K562 (cell line): ENCODE data around the gene COL8A2. TPM values are rescaled to one million over a fixed set of nuclear protein-coding genes. Genes with fewer than 3 reads are reported as not detected.

Experiments used
- ATAC-seq: fragments of 200-7000 bp; cut with Tn5 transposase; 3 replicates; pipeline ENCODE4 v1.9.1; 2020; ENCODE audit warnings: moderate library complexity
- BruUV-seq: library from RNA; stranded (reverse); fragments of 400-500 nt; replicated peaks from 2 replicates; lab custom pipeline; 2021; lab: Mats Ljungman, UMichigan
- CTCF ChIA-PET: fragments of 300-600 bp; formaldehyde crosslinking; extraction: SDS; loops from one replicate; lab custom pipeline; 2021; ENCODE audit warnings: low intra/inter-chr PET ratio; lab: Yijun Ruan, JAX
- POLR2A ChIA-PET: fragments of 300-600, 350-650 bp; sonication (Branson Sonifier 250); formaldehyde crosslinking; extraction: SDS; loops from one replicate; lab custom pipeline; 2021; ENCODE audit warnings: antibody characterized with exemption, inconsistent platforms; lab: Yijun Ruan, JAX
- DNase-seq, 4 experiments: peaks; one replicate each; pipeline versions ENCODE4 v3.0.0 to v3.0.0-alpha.2; 2011 to 2018; ENCODE audit warnings: low spot score in 3 of 4, mixed read lengths in 3 of 4; ENCODE audit errors: extremely low read depth in 1 of 4
- FAIRE-seq: peaks from 2 replicates; lab custom pipeline; 2011; peaks lifted over from hg19 to GRCh38; lab: Jason Lieb, UNC
- H2AFZ ChIP-seq: 2 replicates; pipeline ENCODE4 v1.6.0; 2011; ENCODE audit warnings: low read depth, low read length, control low read depth, inconsistent platforms
- H3K27ac ChIP-seq: fragments of 200-600 bp; 3 replicates; pipeline ENCODE4 v1.8.0; 2011; ENCODE audit warnings: low read depth, mild to moderate bottlenecking, control low read depth, inconsistent platforms, low read length, moderate library complexity, mixed read lengths; ENCODE audit errors: extremely low read depth
- H3K27me3 ChIP-seq, 2 experiments: fragments of 300-600 bp in 1 of 2; 2 replicates in 1 of 2; 3 replicates in 1 of 2; pipeline versions ENCODE4 v1.6.0 to v1.8.0; 2011; ENCODE audit warnings: inconsistent platforms in 2 of 2, low read length in 2 of 2, mild to moderate bottlenecking in 1 of 2, mixed read lengths in 1 of 2, moderate library complexity in 1 of 2; ENCODE audit not compliant: control insufficient read depth in 2 of 2, insufficient read depth in 2 of 2
- H3K36me3 ChIP-seq: fragments of 300-600 bp; 3 replicates; pipeline ENCODE4 v1.8.0; 2011; ENCODE audit warnings: mild to moderate bottlenecking, low read length, inconsistent platforms; ENCODE audit not compliant: control insufficient read depth, insufficient read depth
- H3K4me1 ChIP-seq, 2 experiments: fragments of 200-600 bp in 1 of 2; replicated peaks in 1 of 2; 2 replicates in 1 of 2; 3 replicates in 1 of 2; pipeline versions ENCODE4 v1.5.1 to v1.8.0; 2011; ENCODE audit warnings: inconsistent platforms in 2 of 2, low read length in 2 of 2, mild to moderate bottlenecking in 1 of 2, mixed read lengths in 1 of 2, moderate library complexity in 1 of 2; ENCODE audit not compliant: control insufficient read depth in 2 of 2, insufficient read depth in 2 of 2
- H3K4me2 ChIP-seq: 2 replicates; pipeline ENCODE4 v1.6.1; 2011; ENCODE audit warnings: low read length, control low read depth, inconsistent platforms, mixed read lengths; ENCODE audit not compliant: insufficient read depth
- H3K4me3 ChIP-seq: fragments of 200-600 bp; sonication (generic), shearing (Covaris generic); 2 replicates; pipeline ENCODE4 v1.5.1; 2016; ENCODE audit warnings: control low read depth, inconsistent platforms
- H3K79me2 ChIP-seq: fragments of 200-600 bp; 3 replicates; pipeline ENCODE4 v1.8.0; 2011; ENCODE audit warnings: low read length, inconsistent platforms; ENCODE audit not compliant: control insufficient read depth, insufficient read depth
- H3K9ac ChIP-seq, 2 experiments: 2 replicates each; pipeline versions ENCODE4 v1.6.0 to v1.6.1; 2011; ENCODE audit warnings: low read depth in 2 of 2, low read length in 2 of 2, control low read depth in 1 of 2, inconsistent platforms in 1 of 2, mild to moderate bottlenecking in 1 of 2, mixed read lengths in 1 of 2; ENCODE audit not compliant: insufficient read depth in 1 of 2
- H3K9me1 ChIP-seq: one replicate; pipeline ENCODE4 v1.6.0; 2011; ENCODE audit warnings: inconsistent platforms, mild to moderate bottlenecking, low read length, moderate library complexity; ENCODE audit not compliant: control insufficient read depth, insufficient read depth
- H3K9me3 ChIP-seq: replicated peaks from 2 replicates; pipeline ENCODE4 v1.5.1; 2011; ENCODE audit warnings: low read depth, low read length, inconsistent platforms; ENCODE audit not compliant: control insufficient read depth, insufficient read depth
- H4K20me1 ChIP-seq: replicated peaks from 2 replicates; pipeline ENCODE4 v1.6.1; 2011; ENCODE audit warnings: low read length, inconsistent platforms, mixed read lengths; ENCODE audit not compliant: control insufficient read depth, insufficient read depth
- DEAF1 ChIP-seq: fragments of 450-650 bp; formaldehyde crosslinking; IDR thresholded peaks from 2 replicates; pipeline ENCODE4 v1.4.0; 2020; ENCODE audit warnings: mild to moderate bottlenecking, moderate library complexity
- ELF1 ChIP-seq: fragments of 200-800 bp; sonication (Bioruptor generic); IDR thresholded peaks from 2 replicates; pipeline ENCODE4 v1.6.1; 2016; ENCODE audit warnings: missing genetic modification characterization, missing compliant biosample characterization
- GABPB1 ChIP-seq: sonication (generic); formaldehyde crosslinking; IDR thresholded peaks from 2 replicates; pipeline ENCODE4 v1.8.0; 2022; ENCODE audit warnings: mild to moderate bottlenecking, missing genetic modification reagents
- HDAC8 ChIP-seq: fragments of 450-650 bp; IDR thresholded peaks from 2 replicates; pipeline ENCODE4 v1.6.1; 2016; ENCODE audit warnings: mild to moderate bottlenecking, missing genetic modification characterization, moderate library complexity, missing compliant biosample characterization
- HMBOX1 ChIP-seq: sonication (generic); IDR thresholded peaks from 2 replicates; pipeline ENCODE4 v1.6.1; 2016
- HOXB6 ChIP-seq: fragments of 250-450 bp; sonication (Bioruptor Pico); IDR thresholded peaks from 2 replicates; pipeline ENCODE4 v1.5.1; 2022; ENCODE audit warnings: mild to moderate bottlenecking, borderline replicate concordance
- MECOM ChIP-seq: fragments of 250-450 bp; sonication (Bioruptor Pico); IDR thresholded peaks from 2 replicates; pipeline ENCODE4 v1.8.0; 2022; ENCODE audit warnings: inconsistent platforms
- MLX ChIP-seq, 2 experiments: fragments of 450-650 bp in 1 of 2; sonication (generic) in 1 of 2; formaldehyde crosslinking; conservative IDR thresholded peaks; 2 replicates each; pipeline versions ENCODE4 v1.4.0 to v1.8.1; 2020 to 2022; ENCODE audit warnings: mild to moderate bottlenecking in 1 of 2, missing genetic modification reagents in 1 of 2
- PHF8 ChIP-seq: fragments of 200-600 bp; sonication (generic); IDR thresholded peaks from 2 replicates; pipeline ENCODE4 v1.6.1; 2012; ENCODE audit warnings: mixed run types, mild to moderate bottlenecking, inconsistent platforms, low read length, moderate library complexity, borderline replicate concordance
- ZNF324 ChIP-seq: fragments of 250-450 bp; sonication (Bioruptor Pico); IDR thresholded peaks from 2 replicates; pipeline ENCODE4 v1.4.0; 2020; ENCODE audit warnings: mild to moderate bottlenecking
- ZNF449 ChIP-seq: fragments of 250-450 bp; sonication (Bioruptor Pico); IDR thresholded peaks from 2 replicates; pipeline ENCODE4 v1.8.0; 2022; ENCODE audit warnings: moderate library complexity, mild to moderate bottlenecking, inconsistent platforms
- ZNF589 ChIP-seq: fragments of 200-800 bp; sonication (Bioruptor generic); IDR thresholded peaks from 2 replicates; pipeline ENCODE4 v1.6.1; 2016; ENCODE audit warnings: low read depth, missing genetic modification characterization, missing compliant biosample characterization
- ZNF695 ChIP-seq: fragments of 450-650 bp; formaldehyde crosslinking; IDR thresholded peaks from 2 replicates; pipeline ENCODE4 v1.4.0; 2020; ENCODE audit warnings: mild to moderate bottlenecking, moderate library complexity
- WGBS: fragments of 100-300 bp; shearing (Covaris generic); methylation state at CpG from one replicate; pipeline ENCODE4 v1.1.6; 2016; ENCODE audit warnings: low coverage, mixed read lengths; ENCODE audit not compliant: insufficient coverage; ENCODE audit errors: missing lambda C conversion rate; 5-methylcytosine and 5-hydroxymethylcytosine counted together
- in situ Hi-C: fragments of 300-500 bp; cut with MboI; formaldehyde crosslinking; loops from 4 replicates; pipeline ENCODE4 v1.15.0; 2018; ENCODE audit warnings: inconsistent platforms, mixed read lengths
- intact Hi-C: fragments of 100-400 bp; cut with micrococcal nuclease; formaldehyde crosslinking; loops from 2 replicates; pipeline ENCODE4 v1.14.2; 2022
- polyA plus RNA-seq, 8 experiments: library from polyadenylated mRNA; depleted of rRNA in 4 of 8; stranded (reverse) in 5 of 8; unstranded in 3 of 8; fragments of >200 nt; fragmentation: Nextera tagmentation in 2 of 8; fragmentation: Illumina TruSeq in 1 of 8; extraction: Ambion mirVana in 2 of 8; extraction: Trizol in 1 of 8; gene quantifications; 2 replicates each; pipeline versions ENCODE4 v1.2.1 to v1.2.3, GENCODE V29; 2011 to 2014; ENCODE audit warnings: inconsistent platforms in 1 of 8, missing spikeins in 1 of 8
- total RNA-seq, 7 experiments: library from RNA; depleted of rRNA in 6 of 7; stranded (reverse); fragments of >200 nt in 6 of 7; fragmentation: Illumina TruSeq in 2 of 7; extraction: Trizol in 2 of 7; gene quantifications; 2 replicates each; pipeline versions ENCODE4 v1.2.1 to v1.2.3, GENCODE V29; 2011 to 2021; ENCODE audit warnings: low replicate concordance in 1 of 7

Gene COL8A2
- total and polyA plus RNA-seq, 9 of the 15 experiments (the other 6 are each of a cell fraction or from before 2014, with no cell fraction given): 0.03 to 0.14 (median 0.04) TPM; not detected in 5

- ATAC-seq: no peak
- H3K9me3 ChIP-seq: no peaks in the 10 kb centered on the region
- no peak overlapping the region for H3K27ac ChIP-seq
- ChIA-PET CTCF (interaction anchor here (0.6 to 5.8 kb wide), 2 partner anchors 38 to 118 kb away, joined by 3 to 116 read pairs; no protein-coding TSS in a partner anchor), POLR2A (no interaction called here)
- no peak overlapping the region for H3K4me2 ChIP-seq
- in situ Hi-C loops (no loop called here), intact Hi-C loops (no loop called here)
- WGBS: 92% methylated on average over 3 of the region's 3 CpGs
- H3K9me1 ChIP-seq: peaks cover 4% of the 10 kb centered on the region
- H3K9ac ChIP-seq: no peak overlapping the region
- H3K4me3 ChIP-seq: no peak overlapping the region
- no TSS peak for BruUV-seq
- H4K20me1 ChIP-seq: peaks cover 11% of the 10 kb centered on the region; the same call in 1 of the 2 replicates
- no peak overlapping the region for H2AFZ ChIP-seq
- H3K36me3 ChIP-seq: peaks cover 55% of the 10 kb centered on the region
- H3K4me1 ChIP-seq: peaks cover 5 to 6% of the 10 kb centered on the region in 2 experiments; a peak in 3 of 5 replicates
- peaks cover 18% of the 10 kb centered on the region for H3K79me2 ChIP-seq
- no peak for DNase-seq
- FAIRE-seq: no peak
- no peaks in the 10 kb centered on the region for H3K27me3 ChIP-seq
- no peak for TF ChIP-seq ZNF449 (CRISPR knock-in tag)
- no peak for TF ChIP-seq HMBOX1
- TF ChIP-seq GABPB1: no peak
- no peak for TF ChIP-seq HOXB6 (CRISPR knock-in tag)
- TF ChIP-seq ELF1 (tag): no peak
- no peak for TF ChIP-seq PHF8
- TF ChIP-seq DEAF1 (CRISPR knock-in tag): no peak
- no peak for TF ChIP-seq MLX (CRISPR knock-in tag; conservative IDR thresholded peaks at IDR 0.05)
- no peak for TF ChIP-seq ZNF589
- TF ChIP-seq ZNF324: no peak
- TF ChIP-seq MECOM (CRISPR knock-in tag): no peak
- no peak for TF ChIP-seq HDAC8 (tag)
- no peak for TF ChIP-seq ZNF695 (CRISPR knock-in tag)
Observed at GRCh38 chr1:36137776-36138175, 12.8 kb upstream of the COL8A2 start.
